Stimulated activated CD4-positive, alpha-beta T cell treated with anti-CD3 and anti-CD28 coated beads, TNF-alpha, amount 100 ng/mL, for 1 hour (primary cell): Measurements from ENCODE around the gene LRIT2.
"Not testable (repeated sequence)": the region's sequence is repeated elsewhere in the genome, so short reads cannot be mapped to it uniquely, and the experiment has no call there.

ENCODE experiments used
- DNase-seq, 3 donors: peaks; one replicate each; pipeline ENCODE4 v3.0.0-alpha.2; 2020; ENCODE audit warnings: low read depth in 3 of 3, low spot score in 1 of 3

The LRIT2 gene

DNA sequence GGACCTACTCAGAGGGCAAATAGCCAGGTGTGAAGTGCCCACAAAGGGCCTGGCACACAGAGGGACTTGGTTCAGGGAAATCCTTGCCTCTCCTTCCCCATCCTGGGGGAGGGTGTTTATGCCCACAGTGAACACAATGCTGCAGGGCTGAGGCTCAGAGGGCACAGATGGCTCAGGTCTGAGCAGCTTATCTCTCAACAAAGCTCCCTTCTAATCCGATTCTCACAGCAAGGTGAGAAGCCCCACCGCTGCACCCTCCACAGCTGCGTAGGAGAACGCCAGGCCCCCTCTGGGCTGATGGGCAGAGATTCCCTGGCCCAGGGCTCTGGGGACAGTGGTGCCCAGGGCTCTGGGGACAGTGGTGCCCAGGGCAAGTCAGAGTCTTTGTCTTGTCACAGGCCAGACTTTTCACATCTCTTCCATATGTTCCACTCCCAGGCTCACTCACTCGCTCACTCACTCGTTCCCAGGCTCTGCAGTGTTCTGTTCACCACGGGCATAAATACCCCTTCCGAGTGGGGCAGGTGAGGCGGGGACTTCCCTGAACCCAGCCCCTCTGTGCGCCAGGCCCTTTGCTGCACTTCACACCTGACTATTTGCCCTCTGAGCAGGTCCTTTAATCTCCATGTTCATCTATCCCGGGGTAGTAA lies 39.7 kb downstream of the LRIT2 start:
- DNase-seq = no peak

- DNase-seq = no peak
Observed at GRCh38 chr10:84184517-84184916, 40.8 kb downstream of the LRIT2 start.

DNA sequence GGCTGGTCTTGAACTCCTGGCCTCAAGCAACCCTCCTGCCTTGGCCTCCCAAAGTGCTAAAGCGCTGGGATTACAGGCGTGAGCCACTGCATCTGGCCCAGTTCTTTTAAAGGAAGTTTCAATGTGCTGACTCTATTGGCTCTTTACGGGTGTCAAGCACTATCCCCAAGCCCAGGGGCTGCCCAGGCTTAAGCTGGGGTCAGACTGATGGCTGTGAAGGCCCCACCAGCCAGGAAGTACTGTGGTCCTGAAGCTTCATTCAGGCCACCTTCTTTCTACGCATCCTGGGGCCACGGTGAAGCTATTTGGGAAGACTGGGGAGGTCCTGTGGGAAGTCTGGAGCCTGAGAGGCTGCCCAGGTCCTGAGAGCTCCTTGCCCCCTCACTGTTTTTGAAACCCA lies 43.7 kb downstream of the LRIT2 start:
- DNase-seq = no peak

DNA sequence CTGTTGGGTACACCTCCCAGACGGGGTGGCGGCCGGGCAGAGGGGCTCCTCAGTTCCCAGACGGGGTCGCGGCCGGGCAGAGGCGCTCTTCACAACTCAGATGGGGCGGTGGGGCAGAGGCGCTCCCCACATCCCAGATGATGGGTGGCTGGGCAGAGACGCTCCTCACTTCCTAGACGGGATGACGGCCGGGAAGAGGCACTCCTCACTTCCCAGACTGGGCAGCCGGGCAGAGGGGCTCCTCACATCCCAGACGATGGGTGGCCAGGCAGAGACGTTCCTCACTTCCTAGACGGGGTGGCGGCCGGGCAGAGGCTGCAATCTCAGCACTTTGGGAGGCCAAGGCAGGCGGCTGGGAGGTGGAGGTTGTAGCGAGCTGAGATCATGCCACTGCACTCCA lies 45.0 kb downstream of the LRIT2 start:
- not testable (repeated sequence) for DNase-seq

DNA sequence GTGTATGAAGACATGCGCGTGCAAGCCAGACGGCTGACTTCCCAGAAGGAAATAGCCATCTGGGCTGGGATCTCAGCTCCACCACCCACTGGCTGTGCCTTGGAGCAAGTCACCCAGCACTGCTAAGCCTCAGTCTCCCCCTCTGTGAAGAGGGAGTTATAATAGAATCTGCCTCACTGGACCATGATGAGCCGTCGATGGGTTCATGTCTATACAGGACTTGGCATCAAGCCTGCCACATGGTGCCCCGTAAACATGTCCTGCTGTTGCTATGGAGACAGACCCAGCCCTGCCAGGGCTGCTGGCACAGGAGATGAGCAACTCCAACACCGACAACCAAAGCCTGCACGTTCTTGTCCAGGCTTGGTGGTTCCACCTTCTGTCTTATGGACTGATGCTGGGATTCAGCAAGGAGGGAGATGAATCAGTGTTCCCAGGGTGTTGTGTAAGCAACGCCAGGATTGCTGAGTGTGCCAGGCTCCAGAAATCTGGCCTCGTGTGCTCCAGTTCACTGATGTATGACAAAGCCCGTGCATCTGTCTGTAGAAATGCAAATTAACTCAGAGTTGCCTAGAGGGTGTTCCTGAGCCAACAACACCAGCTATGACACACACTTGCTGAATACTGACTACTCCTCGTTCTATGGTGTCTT lies 46.2 kb downstream of the LRIT2 start:
- DNase-seq = no peak

- DNase-seq = no peak
Observed at GRCh38 chr10:84178160-84178609, 47.2 kb downstream of the LRIT2 start.

DNA sequence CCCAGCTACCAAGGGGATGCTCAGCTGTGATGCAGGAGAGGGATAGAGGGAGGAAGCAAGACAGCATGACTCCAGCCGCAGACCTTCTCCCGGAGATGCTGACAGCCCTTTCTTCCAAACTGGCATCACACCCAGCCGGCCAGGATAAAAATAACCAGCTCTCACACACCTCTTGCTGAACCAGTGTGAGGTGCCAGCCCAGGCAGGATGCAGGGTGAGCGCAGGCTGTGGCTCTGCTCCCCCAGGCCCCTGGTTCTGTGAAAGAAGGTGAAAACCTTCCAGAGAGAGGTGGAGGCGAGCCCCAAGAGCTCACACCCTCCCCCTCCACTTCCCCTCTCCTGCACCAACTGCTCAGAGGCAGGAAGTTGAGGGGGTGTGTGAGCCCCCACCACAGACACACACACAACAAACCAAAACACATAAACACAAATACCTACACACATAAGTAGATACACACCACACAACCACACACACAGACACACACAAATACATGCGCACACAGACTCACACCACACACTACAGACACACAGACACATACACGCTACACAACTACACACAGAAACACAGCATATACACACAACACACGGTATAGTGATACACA lies 47.7 kb downstream of the LRIT2 start:
- no peak for DNase-seq

- DNase-seq = no peak
Observed at GRCh38 chr10:84176836-84177474, 48.4 kb downstream of the LRIT2 start.

DNA sequence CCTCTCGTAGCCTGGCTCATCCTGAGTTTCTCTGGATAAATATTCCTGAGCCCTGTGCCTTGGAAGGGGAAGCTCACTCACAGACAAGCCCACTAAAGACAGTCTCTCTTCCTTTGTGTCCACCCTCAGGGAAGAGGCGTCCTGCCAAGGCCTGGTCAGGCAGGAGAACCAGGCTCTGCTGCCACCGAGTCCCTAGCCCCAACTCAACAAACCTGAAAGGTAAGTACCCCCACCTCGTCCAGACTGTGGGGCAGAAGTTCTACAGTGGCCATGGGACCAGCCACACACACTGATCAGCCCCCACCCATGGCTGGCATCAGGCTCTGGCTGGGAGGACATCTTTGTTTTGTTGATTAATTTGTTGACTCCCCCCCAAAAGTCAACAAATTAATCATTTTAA lies 49.0 kb downstream of the LRIT2 start:
- DNase-seq = no peak

DNA sequence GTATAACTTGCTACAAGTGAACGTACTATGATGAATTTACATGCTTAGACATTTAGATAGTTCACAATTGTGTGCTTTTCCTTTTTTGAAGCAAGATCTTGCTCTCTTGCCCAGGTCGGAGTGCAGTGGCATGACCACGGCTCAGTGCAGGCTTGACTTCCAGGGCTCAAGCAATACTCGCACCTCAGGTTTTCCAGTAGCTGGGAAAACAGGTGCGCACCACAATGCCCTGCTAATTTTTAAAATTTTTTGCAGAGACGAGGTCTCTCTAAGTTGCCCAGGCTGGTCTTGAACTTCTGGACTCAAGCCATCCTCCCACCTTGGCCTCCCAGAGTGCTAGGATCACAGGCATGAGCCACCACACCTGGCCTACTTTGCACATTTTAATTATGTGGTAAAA lies 49.9 kb downstream of the LRIT2 start:
- DNase-seq = no peak

DNA sequence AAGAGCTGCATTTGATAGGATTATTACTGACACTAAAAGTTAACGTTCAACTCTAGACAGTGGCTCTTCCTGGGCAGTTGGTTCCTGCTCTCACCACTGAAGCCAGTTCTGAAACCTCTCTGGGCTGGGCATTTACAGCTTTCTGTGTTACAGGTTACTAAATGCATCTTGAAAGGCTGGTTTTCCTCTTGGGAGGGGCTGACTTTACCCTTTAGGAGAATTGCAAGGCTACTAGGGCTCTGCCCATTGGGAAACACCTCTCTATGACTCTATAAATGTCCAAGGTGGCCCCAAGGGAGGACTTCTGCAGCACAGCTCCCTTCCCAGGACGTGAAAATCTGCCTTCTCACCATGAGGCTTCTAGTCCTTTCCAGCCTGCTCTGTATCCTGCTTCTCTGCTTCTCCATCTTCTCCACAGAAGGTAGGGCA lies 51.8 kb downstream of the LRIT2 start, which contains the start of gene GPR15LG:
TSS of gene GPR15LG (plus strand) at position 301 of the 429 bp plus-strand sequence. CDS start at position 352, 51 bp downstream.
- no peak for DNase-seq

DNA sequence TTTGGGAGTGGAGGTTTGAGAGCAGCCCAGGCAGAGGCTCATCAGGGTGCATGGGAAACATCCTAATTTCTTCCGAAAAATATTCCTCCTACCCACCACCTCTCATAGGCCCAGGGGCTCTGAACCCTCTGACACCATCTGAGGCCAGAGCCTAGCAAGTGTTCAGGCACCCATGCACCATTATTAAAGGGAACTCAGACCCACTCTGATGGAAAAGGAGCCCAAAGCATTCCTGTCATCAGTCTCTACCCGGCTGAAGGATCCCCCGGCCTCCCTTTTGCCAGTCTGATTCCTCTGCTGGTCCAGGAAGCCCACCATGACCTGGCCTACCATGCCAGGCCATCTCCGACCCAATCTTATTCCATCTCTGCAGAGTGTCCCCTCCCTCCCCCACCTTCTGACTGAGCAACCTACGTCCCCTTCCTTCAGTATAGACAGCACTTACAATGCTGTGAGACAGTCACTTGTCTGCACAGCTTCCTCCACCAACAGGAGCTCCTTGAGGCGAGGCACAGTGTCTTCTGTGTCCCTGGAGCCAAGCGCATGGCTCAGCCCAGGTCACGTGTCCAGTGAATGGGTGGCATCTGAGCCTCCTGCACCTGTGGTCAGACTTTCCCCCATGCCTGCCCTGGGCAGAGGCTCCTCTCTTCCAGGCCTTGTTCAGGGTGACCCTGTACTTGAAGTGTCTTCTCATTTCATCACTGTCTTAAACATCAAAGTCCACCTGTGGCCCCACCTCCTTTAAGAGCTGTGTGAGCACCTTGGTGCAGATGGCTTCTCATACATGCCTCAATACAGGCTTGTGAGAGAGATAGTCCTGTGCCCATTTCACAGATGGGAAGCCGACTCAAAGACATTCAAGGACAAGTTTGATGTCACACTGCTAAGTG lies 52.6 kb downstream of the LRIT2 start:
- no peak for DNase-seq

GRCh38 chr10:84171700-84172466 lies 53.5 kb downstream of the LRIT2 start:
- not testable (repeated sequence) for DNase-seq

DNA sequence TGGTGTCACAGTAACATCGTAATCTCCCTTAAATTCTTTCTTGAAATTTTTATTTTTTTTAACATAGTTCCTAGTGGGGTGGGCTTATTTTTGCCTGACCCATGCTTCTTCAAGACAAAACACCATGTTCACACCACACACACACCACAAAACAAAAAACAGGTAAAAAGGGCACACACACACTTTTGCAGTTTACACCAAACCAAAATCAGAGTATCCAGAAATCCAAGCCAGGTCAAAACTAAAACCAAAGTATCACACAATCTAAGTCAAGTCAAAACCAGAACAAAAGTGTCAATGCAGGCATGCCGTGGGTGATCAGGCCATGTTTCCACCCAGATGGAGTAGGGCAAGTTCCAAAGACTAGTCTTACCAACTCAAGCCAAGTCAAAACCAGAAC lies 54.1 kb downstream of the LRIT2 start:
- DNase-seq = not testable (repeated sequence)
